H1 (cell line): ENCODE measurements around the gene GPX4. TPM values are rescaled to one million over a fixed set of nuclear protein-coding genes. Genes with fewer than 3 reads are reported as not detected.

Experiments
- CTCF ChIA-PET: fragments of 300-600 bp; sonication (Branson Sonifier 250); formaldehyde crosslinking; loops from one replicate; lab custom pipeline; 2021; ENCODE audit not compliant: partially characterized antibody; lab: Charles Lee
- POLR2A ChIA-PET: fragments of 300-600 bp; sonication (Branson Sonifier 250); formaldehyde crosslinking; loops from one replicate; lab custom pipeline; 2021; ENCODE audit warnings: inconsistent platforms; ENCODE audit not compliant: partially characterized antibody; lab: Charles Lee
- DNase-seq, 2 experiments: peaks; one replicate each; pipeline versions ENCODE4 v3.0.0 to v3.0.0-alpha.2; 2010 to 2022; ENCODE audit warnings: low spot score in 2 of 2, low read depth in 1 of 2, mixed read lengths in 1 of 2
- FAIRE-seq: peaks from 2 replicates; lab custom pipeline; 2011; peaks lifted over from hg19 to GRCh38; lab: Jason Lieb, UNC
- H2AFZ ChIP-seq: 2 replicates; pipeline ENCODE4 v1.8.1; 2012; ENCODE audit warnings: low read length, inconsistent platforms
- H2AK5ac ChIP-seq: 2 replicates; pipeline ENCODE4 v1.6.1; 2013; ENCODE audit warnings: low read depth, low read length
- H2BK120ac ChIP-seq: replicated peaks from 2 replicates; pipeline ENCODE3; 2013; ENCODE audit warnings: low read depth, low read length, inconsistent platforms
- H2BK12ac ChIP-seq: 2 replicates; pipeline ENCODE4 v1.6.1; 2013; ENCODE audit warnings: low read depth, low read length
- H2BK15ac ChIP-seq: 2 replicates; pipeline ENCODE4 v1.6.1; 2013; ENCODE audit warnings: low read length
- H2BK20ac ChIP-seq: 2 replicates; pipeline ENCODE4 v1.6.1; 2013; ENCODE audit warnings: low read length
- H2BK5ac ChIP-seq: 2 replicates; pipeline ENCODE4 v1.6.1; 2013; ENCODE audit warnings: low read depth, low read length
- H3K14ac ChIP-seq: 2 replicates; pipeline ENCODE4 v1.6.1; 2013; ENCODE audit warnings: inconsistent platforms; ENCODE audit not compliant: insufficient read length
- H3K18ac ChIP-seq: 2 replicates; pipeline ENCODE4 v1.6.1; 2013; ENCODE audit warnings: low read length; ENCODE audit errors: extremely low read depth
- H3K23ac ChIP-seq: 2 replicates; pipeline ENCODE4 v1.6.1; 2013; ENCODE audit warnings: inconsistent platforms; ENCODE audit not compliant: insufficient read length
- H3K23me2 ChIP-seq: 2 replicates; pipeline ENCODE4 v1.6.1; 2013; ENCODE audit warnings: low read depth, low read length
- H3K27ac ChIP-seq: 2 replicates; pipeline ENCODE4 v1.6.1; 2011; ENCODE audit warnings: low read depth, low read length, inconsistent platforms
- H3K27me3 ChIP-seq, 4 experiments: replicated peaks in 1 of 4; 1 replicate in 1 of 4; 2 replicates in 3 of 4; pipeline versions ENCODE4 v1.6.1 to v1.8.1; 2011 to 2013; ENCODE audit warnings: low read length in 3 of 4, mild to moderate bottlenecking in 3 of 4, inconsistent platforms in 2 of 4, mixed read lengths in 2 of 4, moderate library complexity in 1 of 4; ENCODE audit not compliant: control insufficient read depth in 3 of 4, insufficient read depth in 3 of 4; ENCODE audit errors: extremely low read depth in 1 of 4
- H3K36me3 ChIP-seq, 4 experiments: 2 replicates each; pipeline versions ENCODE4 v1.6.1 to v1.8.1; 2011 to 2013; ENCODE audit warnings: mild to moderate bottlenecking in 4 of 4, low read length in 3 of 4, moderate library complexity in 2 of 4, control low read depth in 1 of 4, inconsistent platforms in 1 of 4; ENCODE audit not compliant: insufficient read depth in 4 of 4, control insufficient read depth in 2 of 4
- H3K4ac ChIP-seq: replicated peaks from 2 replicates; pipeline ENCODE3; 2013; ENCODE audit warnings: low read length, low read depth, mixed read lengths, inconsistent platforms; ENCODE audit not compliant: insufficient read length
- H3K4me1 ChIP-seq, 4 experiments: replicated peaks in 1 of 4; 1 replicate in 1 of 4; 2 replicates in 3 of 4; pipeline versions ENCODE4 v1.6.1 to v1.8.1; 2011 to 2013; ENCODE audit warnings: low read length in 3 of 4, inconsistent platforms in 2 of 4, mixed read lengths in 1 of 4; ENCODE audit not compliant: insufficient read depth in 4 of 4, control insufficient read depth in 3 of 4
- H3K4me2 ChIP-seq, 2 experiments: 2 replicates each; pipeline versions ENCODE4 v1.6.1 to v1.8.1; 2011 to 2013; ENCODE audit warnings: low read depth in 2 of 2, low read length in 2 of 2, control low read depth in 1 of 2, inconsistent platforms in 1 of 2, mild to moderate bottlenecking in 1 of 2; ENCODE audit not compliant: insufficient read depth in 1 of 2
- H3K4me3 ChIP-seq, 4 experiments: fragments of 200-600, 300-600 bp in 1 of 4; sonication (generic), shearing (Covaris generic), sonication (Bioruptor Twin) in 1 of 4; 2 replicates each; pipeline versions ENCODE4 v1.5.1 to v1.8.1; 2011 to 2016; ENCODE audit warnings: low read length in 4 of 4, low read depth in 3 of 4, control low read depth in 2 of 4, inconsistent platforms in 2 of 4, mild to moderate bottlenecking in 2 of 4, mixed read lengths in 1 of 4, moderate library complexity in 1 of 4; ENCODE audit not compliant: insufficient read depth in 2 of 4; ENCODE audit errors: extremely low read depth in 1 of 4
- H3K56ac ChIP-seq: replicated peaks from 2 replicates; pipeline ENCODE3; 2013; ENCODE audit warnings: low read depth, mild to moderate bottlenecking, mixed read lengths, low read length, inconsistent platforms; ENCODE audit not compliant: insufficient read length
- H3K79me1 ChIP-seq: 2 replicates; pipeline ENCODE4 v1.6.1; 2013; ENCODE audit warnings: low read depth, low read length, control low read depth
- H3K79me2 ChIP-seq, 2 experiments: 2 replicates each; pipeline versions ENCODE4 v1.6.1 to v1.8.1; 2012 to 2013; ENCODE audit warnings: low read length in 2 of 2, mild to moderate bottlenecking in 2 of 2, inconsistent platforms in 1 of 2; ENCODE audit not compliant: insufficient read depth in 2 of 2, control insufficient read depth in 1 of 2
- H3K9ac ChIP-seq, 4 experiments: replicated peaks in 1 of 4; 1 replicate in 1 of 4; 2 replicates in 3 of 4; pipeline versions ENCODE4 v1.6.1 to v1.8.1; 2011 to 2013; ENCODE audit warnings: low read depth in 3 of 4, low read length in 3 of 4, control low read depth in 2 of 4, mild to moderate bottlenecking in 2 of 4, moderate library complexity in 2 of 4, inconsistent platforms in 1 of 4; ENCODE audit errors: extremely low read depth in 1 of 4
- H3K9me3 ChIP-seq, 2 experiments: 2 replicates each; pipeline versions ENCODE4 v1.6.1 to v1.8.1; 2012 to 2013; ENCODE audit warnings: mild to moderate bottlenecking in 2 of 2, moderate library complexity in 2 of 2, control low read depth in 1 of 2, inconsistent platforms in 1 of 2, low read depth in 1 of 2, low read length in 1 of 2, mixed read lengths in 1 of 2; ENCODE audit not compliant: insufficient read depth in 2 of 2
- H4K20me1 ChIP-seq, 2 experiments: replicated peaks in 1 of 2; 2 replicates each; pipeline versions ENCODE3 to v1.8.1; 2011 to 2013; ENCODE audit warnings: inconsistent platforms in 2 of 2, low read length in 2 of 2, mild to moderate bottlenecking in 1 of 2; ENCODE audit not compliant: insufficient read depth in 2 of 2, control insufficient read depth in 1 of 2
- H4K5ac ChIP-seq: 2 replicates; pipeline ENCODE4 v1.6.1; 2013; ENCODE audit warnings: low read length, low read depth, mixed read lengths, inconsistent platforms; ENCODE audit not compliant: insufficient read length
- H4K8ac ChIP-seq: 2 replicates; pipeline ENCODE4 v1.8.0; 2013; ENCODE audit warnings: mild to moderate bottlenecking, moderate library complexity, low read length, inconsistent platforms; ENCODE audit not compliant: insufficient read depth; ENCODE audit errors: extremely low read depth
- H4K91ac ChIP-seq: replicated peaks from 2 replicates; pipeline ENCODE3; 2013; ENCODE audit warnings: low read length, mixed read lengths, inconsistent platforms; ENCODE audit not compliant: insufficient read length
- ASH2L ChIP-seq: fragments of 200-600, 300-600 bp; sonication (generic); IDR thresholded peaks from one replicate; pipeline ENCODE4 v1.7.1; 2017; ENCODE audit warnings: low read length
- CBX8 ChIP-seq: fragments of 300-800, 300-1000 bp; sonication (generic); IDR thresholded peaks from 2 replicates; pipeline ENCODE4 v1.7.1; 2016; ENCODE audit warnings: low read depth, low read length, borderline replicate concordance
- CHD1 ChIP-seq: IDR thresholded peaks from 2 replicates; pipeline ENCODE4 v1.6.1; 2012; ENCODE audit warnings: low read depth, low read length, improper control_type of control experiment
- CREB1 ChIP-seq: IDR thresholded peaks from 2 replicates; pipeline ENCODE4 v1.6.1; 2012; ENCODE audit warnings: inconsistent platforms
- EGR1 ChIP-seq: IDR thresholded peaks from 2 replicates; pipeline ENCODE4 v1.6.1; 2011; ENCODE audit warnings: low read depth, low read length, borderline replicate concordance
- EP300 ChIP-seq, 2 experiments: IDR thresholded peaks; 1 replicate in 1 of 2; 2 replicates in 1 of 2; pipeline ENCODE4 v1.6.1; 2011 to 2012; ENCODE audit warnings: low read depth in 2 of 2, low read length in 2 of 2, mild to moderate bottlenecking in 2 of 2, borderline replicate concordance in 1 of 2, inconsistent platforms in 1 of 2, moderate library complexity in 1 of 2
- GTF2F1 ChIP-seq: IDR thresholded peaks from 2 replicates; pipeline ENCODE4 v1.6.1; 2012; ENCODE audit warnings: low read depth, low read length, improper control_type of control experiment, borderline replicate concordance
- JUN ChIP-seq: IDR thresholded peaks from 2 replicates; pipeline ENCODE4 v1.6.1; 2011; ENCODE audit warnings: low read depth, mild to moderate bottlenecking, improper control_type of control experiment, low read length
- NRF1 ChIP-seq: IDR thresholded peaks from 2 replicates; pipeline ENCODE4 v1.6.1; 2011; ENCODE audit warnings: mild to moderate bottlenecking, low read depth, low read length, improper control_type of control experiment
- SIX5 ChIP-seq: IDR thresholded peaks from 2 replicates; pipeline ENCODE4 v1.6.1; 2011; ENCODE audit warnings: mild to moderate bottlenecking, low read depth, low read length
- SRF ChIP-seq: IDR thresholded peaks from 2 replicates; pipeline ENCODE4 v1.6.1; 2011; ENCODE audit warnings: mild to moderate bottlenecking, low read depth, low read length, moderate library complexity
- SUZ12 ChIP-seq: fragments of 200-600 bp; sonication (generic); IDR thresholded peaks from 2 replicates; pipeline ENCODE4 v1.6.1; 2012; ENCODE audit warnings: mild to moderate bottlenecking, inconsistent platforms, low read length, moderate library complexity, mixed read lengths
- TCF12 ChIP-seq: IDR thresholded peaks from 2 replicates; pipeline ENCODE4 v1.6.1; 2011; ENCODE audit warnings: low read depth, mild to moderate bottlenecking, low read length
- ZNF274 ChIP-seq: IDR thresholded peaks from 2 replicates; pipeline ENCODE4 v1.7.0; 2012; ENCODE audit warnings: low read length, borderline replicate concordance; ENCODE audit errors: extremely low read depth
- WGBS, 2 experiments: shearing (Covaris generic) in 1 of 2; methylation state at CpG; one replicate each; pipeline versions ENCODE4 v1.1.6 to v1.1.7; 2013 to 2015; ENCODE audit warnings: low lambda C conversion rate in 2 of 2, mixed read lengths in 2 of 2, inconsistent platforms in 1 of 2, low coverage in 1 of 2, missing lambda C conversion rate in 1 of 2; ENCODE audit not compliant: insufficient replicate concordance in 2 of 2, insufficient coverage in 1 of 2, insufficient read length in 1 of 2; ENCODE audit errors: extremely low coverage in 1 of 2, missing lambda C conversion rate in 1 of 2; 5-methylcytosine and 5-hydroxymethylcytosine counted together
- polyA plus RNA-seq, 7 experiments: library from polyadenylated mRNA; depleted of rRNA in 3 of 7; stranded (reverse) in 5 of 7; unstranded in 2 of 7; fragments of >200 nt in 5 of 7; fragments of 200-250 nt in 2 of 7; gene quantifications; 1 replicate in 5 of 7; 2 replicates in 1 of 7; 4 replicates in 1 of 7; pipeline versions ENCODE4 v1.2.1 to v1.2.3, GENCODE V29; 2011 to 2013; ENCODE audit warnings: missing spikeins in 2 of 7, mixed read lengths in 2 of 7
- total RNA-seq: library from RNA; stranded (reverse); fragmentation: NEBNext Ultra II Directional; extraction: Animal tissue kit (Norgen Biotek cat#: 25700); gene quantifications from 2 replicates; pipeline ENCODE4 v1.2.1, GENCODE V29; 2021

GPX4 gene
- total and polyA plus RNA-seq, 2 of the 8 experiments (the other 6 are each of a cell fraction or from before 2014, with no cell fraction given): 342 to 693 TPM

- H3K27me3 ChIP-seq: peaks cover 0 to 4% (median 2%) of the 10 kb centered on the region in 4 experiments; a peak in 2 of 7 replicates
- no peak overlapping the region for H2BK20ac ChIP-seq
- H3K36me3 ChIP-seq: peaks cover 0 to 23% (median 3%) of the 10 kb centered on the region in 4 experiments; a peak in 2 of 8 replicates
- H2AFZ ChIP-seq: no peak overlapping the region
- no peak for DNase-seq
- H3K27ac ChIP-seq: no peak overlapping the region
- ChIA-PET POLR2A (interaction anchor here (0.6 to 7.1 kb wide), 5 partner anchors 7 to 34 kb away, joined by 3 to 52 read pairs (median 24); partner anchors contain the start of gene ABCA7), CTCF (interaction anchor here (1.4 kb wide), 1 partner anchor 149 kb away, joined by 4 read pairs; no protein-coding TSS in a partner anchor)
- no peaks in the 10 kb centered on the region for H3K79me2 ChIP-seq
- H3K23ac ChIP-seq: no peak overlapping the region
- peaks cover 5% of the 10 kb centered on the region for H3K79me1 ChIP-seq
- WGBS, 2 experiments: 95% methylated on average over 14 of the region's 28 CpGs; no CpG with 5 or more reads in 1 of the 2 experiments
- H3K14ac ChIP-seq: no peak overlapping the region
- H4K20me1 ChIP-seq: peaks cover 1 to 11% of the 10 kb centered on the region in 2 experiments
- no peak overlapping the region for H3K56ac ChIP-seq
- H3K18ac ChIP-seq: no peak overlapping the region
- H4K91ac ChIP-seq: no peak overlapping the region
- H3K9ac ChIP-seq: no peak overlapping the region
- no peak overlapping the region for H4K8ac ChIP-seq
- no peak overlapping the region for H2BK120ac ChIP-seq
- FAIRE-seq: no peak
- H4K5ac ChIP-seq: no peak overlapping the region
- H3K9me3 ChIP-seq: no peaks in the 10 kb centered on the region
- H2BK12ac ChIP-seq: no peak overlapping the region
- no peak overlapping the region for H3K4me2 ChIP-seq
- H3K4me3 ChIP-seq: no peak overlapping the region
- H2AK5ac ChIP-seq: no peak overlapping the region
- H3K4me1 ChIP-seq: peaks cover 0 to 4% (median 1%) of the 10 kb centered on the region in 4 experiments; a peak in 2 of 7 replicates
- no peak overlapping the region for H2BK5ac ChIP-seq
- H3K4ac ChIP-seq: no peak overlapping the region
- peaks cover 3% of the 10 kb centered on the region; the same call in 1 of the 2 replicates for H3K23me2 ChIP-seq
- no peak overlapping the region for H2BK15ac ChIP-seq
- TF ChIP-seq JUN (no peak), EP300 (IDR thresholded peaks at IDR 0.05; ENCODE audit: borderline replicate concordance in 1 of 2, low read depth in 2 of 2, low read length in 2 of 2) (no peak), NRF1 (no peak), SUZ12 (no peak), ZNF274 (no peak), SRF (no peak), CREB1 (no peak), ASH2L (no peak), TCF12 (no peak), CBX8 (no peak), SIX5 (no peak), EGR1 (no peak), CHD1 (no peak), GTF2F1 (no peak)
These were observed 29.8 kb upstream of the GPX4 start for GRCh38 chr19:1073956-1074517.
